Suppressor macrophage treated with lipopolysaccharide for 1 hour (primary cell): ENCODE measurements around the gene SFTPB.
A peak's percentile ranks its signal among the peaks of the same experiment; 100 is the strongest.
"Not testable (repeated sequence)": the region's sequence is repeated elsewhere in the genome, so short reads cannot be mapped to it uniquely, and the experiment has no call there.

Source experiments
- DNase-seq, 3 donors: peaks; one replicate each; pipeline ENCODE4 v3.0.0-alpha.2; 2020 to 2022

Gene SFTPB

GRCh38 chr2:85653996-85654395 is 14.0 kb downstream of the SFTPB start:
- peak; percentile 35 to 64 (median 62) for DNase-seq

- no peak for DNase-seq
Measured at GRCh38 chr2:85652056-85652455, 15.9 kb downstream of the SFTPB start.

- no peak for DNase-seq
Measured at GRCh38 chr2:85651097-85651496, 16.9 kb downstream of the SFTPB start.

- DNase-seq, result no peak
Measured at GRCh38 chr2:85650456-85650855, 17.5 kb downstream of the SFTPB start.

GRCh38 chr2:85649201-85650190 is 18.5 kb downstream of the SFTPB start:
- DNase-seq, result no peak

GRCh38 chr2:85648619-85649018 is 19.4 kb downstream of the SFTPB start:
- peak; percentile 54 to 63 (median 60) for DNase-seq

GRCh38 chr2:85647823-85648526 is 20.0 kb downstream of the SFTPB start:
- peak in 1 of 3 donors; percentile 8 for DNase-seq

GRCh38 chr2:85646166-85646565 is 21.8 kb downstream of the SFTPB start:
- no peak for DNase-seq

GRCh38 chr2:85644909-85645308 is 23.1 kb downstream of the SFTPB start:
- DNase-seq, result no peak

- no peak for DNase-seq
Measured at GRCh38 chr2:85642725-85643124, 25.3 kb downstream of the SFTPB start.

GRCh38 chr2:85635636-85636035 is 32.4 kb downstream of the SFTPB start:
- DNase-seq, result peak in 2 of 3 donors; percentile 33 to 58

GRCh38 chr2:85635011-85635410 is 33.0 kb downstream of the SFTPB start:
- DNase-seq, result peak in 2 of 3 donors; percentile 21 to 26

- DNase-seq, result no peak
Measured at GRCh38 chr2:85631316-85631715, 36.7 kb downstream of the SFTPB start.

GRCh38 chr2:85628658-85629057 is 39.3 kb downstream of the SFTPB start:
- peak; percentile 25 to 41 (median 27) for DNase-seq

- no peak for DNase-seq
Measured at GRCh38 chr2:85623991-85624390, 44.0 kb downstream of the SFTPB start.

GRCh38 chr2:85621338-85621737 is 46.7 kb downstream of the SFTPB start:
- DNase-seq, result no peak

GRCh38 chr2:85619617-85620016 is 48.4 kb downstream of the SFTPB start:
- DNase-seq, result no peak

GRCh38 chr2:85617723-85618122 is 50.3 kb downstream of the SFTPB start:
- not testable (repeated sequence) for DNase-seq

GRCh38 chr2:85615413-85615728 is 52.6 kb downstream of the SFTPB start:
- DNase-seq, result no peak

- not testable (repeated sequence) for DNase-seq
Measured at GRCh38 chr2:85614757-85615156, 53.2 kb downstream of the SFTPB start.

GRCh38 chr2:85613717-85614515 is 54.1 kb downstream of the SFTPB start:
- no peak for DNase-seq

- peak; percentile 91 to 94 (median 92) for DNase-seq
Measured at GRCh38 chr2:85611705-85612587, 56.1 kb downstream of the SFTPB start, which contains the start of gene C2orf68. Gene C2orf68 (minus strand): TSS chr2:85612066. CDS start chr2:85611984, 82 bp downstream.
